Progenitor cell of endocrine pancreas (in vitro differentiated cells): ENCODE results near the gene DAAM2. TPM values are rescaled to one million over a fixed set of nuclear protein-coding genes. Genes with fewer than 3 reads are reported as not detected.

ENCODE experiments used
- DNase-seq: peaks from one replicate; pipeline ENCODE4 v3.0.0; 2021; ENCODE audit warnings: low spot score; ENCODE audit not compliant: unreplicated experiment
- H3K27ac Mint-ChIP-seq: 2 replicates; pipeline ENCODE4 v1.8.0; 2021; ENCODE audit warnings: mild to moderate bottlenecking, moderate library complexity, mixed read lengths
- H3K27me3 Mint-ChIP-seq: 2 replicates; pipeline ENCODE4 v1.8.0; 2021; ENCODE audit warnings: mixed read lengths
- H3K36me3 Mint-ChIP-seq: 2 replicates; pipeline ENCODE4 v1.8.0; 2022; ENCODE audit warnings: mixed read lengths; ENCODE audit not compliant: insufficient read depth
- H3K4me1 Mint-ChIP-seq: 2 replicates; pipeline ENCODE4 v1.8.0; 2021; ENCODE audit warnings: low read depth, mixed read lengths
- H3K4me3 Mint-ChIP-seq: 2 replicates; pipeline ENCODE4 v1.8.0; 2021; ENCODE audit warnings: low read depth, mild to moderate bottlenecking, moderate library complexity, mixed read lengths
- H3K9me3 Mint-ChIP-seq: 2 replicates; pipeline ENCODE4 v1.8.0; 2021; ENCODE audit warnings: low read depth, mixed read lengths
- total RNA-seq: library from RNA; stranded (reverse); gene quantifications from 2 replicates; pipeline ENCODE4 v1.2.1, GENCODE V29; 2021
- TF ChIP-seq, protein P1 (sequence below): fragments of 200-600 bp; sonication (generic); IDR thresholded peaks from one replicate; pipeline ENCODE4 v1.5.0; 2021; ENCODE audit warnings: antibody characterized with exemption, mild to moderate bottlenecking; ENCODE audit not compliant: unreplicated experiment

DAAM2 gene
- total RNA-seq, 1 donor from 2014 or later = 6.3 TPM

GRCh38 chr6:39804466-39805065, 12.4 kb downstream of the DAAM2 start:
- Mint-ChIP-seq H3K27ac (no peak overlapping the region), H3K9me3 (no peaks in the 10 kb centered on the region), H3K4me3 (no peak overlapping the region), H3K27me3 (no peaks in the 10 kb centered on the region), H3K4me1 (peaks cover 23% of the 10 kb centered on the region), H3K36me3 (no peaks in the 10 kb centered on the region)
- TF ChIP-seq, protein P1, sequence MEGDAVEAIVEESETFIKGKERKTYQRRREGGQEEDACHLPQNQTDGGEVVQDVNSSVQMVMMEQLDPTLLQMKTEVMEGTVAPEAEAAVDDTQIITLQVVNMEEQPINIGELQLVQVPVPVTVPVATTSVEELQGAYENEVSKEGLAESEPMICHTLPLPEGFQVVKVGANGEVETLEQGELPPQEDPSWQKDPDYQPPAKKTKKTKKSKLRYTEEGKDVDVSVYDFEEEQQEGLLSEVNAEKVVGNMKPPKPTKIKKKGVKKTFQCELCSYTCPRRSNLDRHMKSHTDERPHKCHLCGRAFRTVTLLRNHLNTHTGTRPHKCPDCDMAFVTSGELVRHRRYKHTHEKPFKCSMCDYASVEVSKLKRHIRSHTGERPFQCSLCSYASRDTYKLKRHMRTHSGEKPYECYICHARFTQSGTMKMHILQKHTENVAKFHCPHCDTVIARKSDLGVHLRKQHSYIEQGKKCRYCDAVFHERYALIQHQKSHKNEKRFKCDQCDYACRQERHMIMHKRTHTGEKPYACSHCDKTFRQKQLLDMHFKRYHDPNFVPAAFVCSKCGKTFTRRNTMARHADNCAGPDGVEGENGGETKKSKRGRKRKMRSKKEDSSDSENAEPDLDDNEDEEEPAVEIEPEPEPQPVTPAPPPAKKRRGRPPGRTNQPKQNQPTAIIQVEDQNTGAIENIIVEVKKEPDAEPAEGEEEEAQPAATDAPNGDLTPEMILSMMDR = no peak
- DNase-seq = no peak

- H3K4me3 Mint-ChIP-seq = no peak overlapping the region
These were observed 14.1 kb downstream of the DAAM2 start for GRCh38 chr6:39806278-39806677.

DNA sequence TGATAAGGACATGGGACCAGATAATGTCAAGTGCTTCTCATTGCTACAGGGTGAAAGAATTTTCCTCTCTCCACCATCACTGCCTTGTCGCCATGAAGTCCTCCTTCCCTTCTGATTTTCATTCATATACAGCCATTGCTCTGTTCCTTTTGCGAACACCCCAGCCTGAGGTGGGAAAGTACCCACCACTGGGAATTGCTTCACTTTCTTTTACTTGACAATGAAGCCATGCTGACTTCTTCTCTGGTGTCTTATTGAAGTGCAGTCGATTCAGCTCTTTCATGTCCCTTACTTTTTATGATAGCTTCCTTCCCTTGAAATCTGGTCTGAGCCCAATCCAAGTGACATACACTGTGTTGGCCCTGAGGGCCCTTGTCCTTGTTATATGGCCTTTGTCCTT, 16.2 kb downstream of the DAAM2 start:
- H3K9me3 Mint-ChIP-seq = no peaks in the 10 kb centered on the region
- DNase-seq = no peak
- no peak overlapping the region for H3K4me3 Mint-ChIP-seq
- H3K36me3 Mint-ChIP-seq = no peaks in the 10 kb centered on the region
- peaks cover 8% of the 10 kb centered on the region for H3K4me1 Mint-ChIP-seq
- peaks cover 6% of the 10 kb centered on the region for H3K27me3 Mint-ChIP-seq
- H3K27ac Mint-ChIP-seq = no peak overlapping the region
- TF ChIP-seq, protein P1 = no peak

More at GRCh38 chr6:39806278-39806677, 14.1 kb downstream of the DAAM2 start:
- TF ChIP-seq, protein P1 = no peak
- Mint-ChIP-seq H3K27me3 (peaks cover 3% of the 10 kb centered on the region), H3K27ac (no peak overlapping the region), H3K36me3 (no peaks in the 10 kb centered on the region), H3K9me3 (no peaks in the 10 kb centered on the region), H3K4me1 (peaks cover 21% of the 10 kb centered on the region)
- no peak for DNase-seq

DNA sequence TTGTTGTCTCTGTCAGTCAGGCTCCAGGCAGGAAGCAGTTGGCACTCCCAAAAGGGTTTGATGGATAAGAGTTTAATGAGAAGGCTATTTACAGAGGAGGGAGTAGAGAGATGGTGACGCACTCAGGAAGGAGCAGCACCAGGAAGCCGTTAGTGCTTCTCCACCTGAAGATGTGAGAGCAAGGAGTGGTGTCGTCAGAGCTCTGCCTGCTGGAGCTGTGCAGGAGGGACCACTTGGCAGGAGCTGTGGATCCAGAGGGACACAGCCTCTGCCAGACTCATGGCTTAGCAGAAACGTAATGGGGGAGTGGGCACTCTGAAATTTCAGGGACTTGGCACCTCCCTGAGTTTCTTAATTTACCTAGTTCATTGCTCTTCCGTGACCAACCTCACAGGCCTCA, 16.8 kb downstream of the DAAM2 start:
- H3K4me1 Mint-ChIP-seq = peaks cover 8% of the 10 kb centered on the region
- TF ChIP-seq, protein P1 = no peak
- H3K36me3 Mint-ChIP-seq = no peaks in the 10 kb centered on the region
- no peak for DNase-seq
- H3K9me3 Mint-ChIP-seq = no peaks in the 10 kb centered on the region
- H3K27ac Mint-ChIP-seq = no peak overlapping the region
- H3K27me3 Mint-ChIP-seq = peaks cover 6% of the 10 kb centered on the region
- no peak overlapping the region for H3K4me3 Mint-ChIP-seq

DNA sequence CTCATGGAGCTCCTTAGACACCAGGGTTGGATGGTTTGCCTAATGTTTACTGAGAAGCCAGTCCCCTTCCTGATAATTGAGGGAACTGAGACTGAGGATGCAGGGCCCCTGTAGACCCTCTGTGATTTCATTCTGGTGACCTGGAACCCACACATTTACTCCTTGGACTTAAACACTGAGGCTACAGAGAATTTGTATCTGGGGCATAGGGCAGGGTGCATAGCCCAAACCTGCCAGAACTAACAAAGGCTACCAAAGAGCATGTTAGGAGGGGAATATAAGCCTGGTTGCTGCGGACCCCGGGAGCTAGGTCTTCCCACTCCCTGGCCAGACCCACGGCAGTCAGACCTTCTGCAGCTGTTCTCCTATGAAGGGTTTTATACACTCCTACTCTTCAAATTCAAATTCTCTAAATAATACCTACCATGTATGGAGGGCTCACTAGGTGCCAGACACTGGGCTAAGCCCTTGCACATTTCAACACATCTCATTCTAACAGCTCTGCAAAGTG, 19.7 kb downstream of the DAAM2 start:
- TF ChIP-seq, protein P1 = no peak
- Mint-ChIP-seq H3K4me3 (no peak overlapping the region), H3K9me3 (no peaks in the 10 kb centered on the region), H3K36me3 (no peaks in the 10 kb centered on the region), H3K27me3 (peaks cover 6% of the 10 kb centered on the region), H3K4me1 (peaks cover 7% of the 10 kb centered on the region), H3K27ac (no peak overlapping the region)
- DNase-seq = no peak
